Karpas-422 (cell line): ENCODE measurements around the gene ARAP3. TPM values are rescaled to one million over a fixed set of nuclear protein-coding genes. Genes with fewer than 3 reads are reported as not detected.
A peak's percentile ranks its signal among the peaks of the same experiment; 100 is the strongest.

Experiments
- DNase-seq: peaks from one replicate; pipeline ENCODE4 v3.0.0-alpha.2; 2015
- H2AFZ ChIP-seq: fragments of 200-600 bp; sonication (generic); 2 replicates; pipeline ENCODE4 v1.6.1; 2014; ENCODE audit warnings: antibody characterized with exemption, low read length, mixed read lengths
- H3K27ac ChIP-seq: fragments of 200-600 bp; sonication (generic); 2 replicates; pipeline ENCODE4 v1.5.1; 2014; ENCODE audit warnings: mild to moderate bottlenecking, low read length, moderate library complexity
- H3K27me3 ChIP-seq: fragments of 200-600 bp; sonication (generic); 2 replicates; pipeline ENCODE4 v1.6.1; 2014; ENCODE audit warnings: low read length, mixed read lengths
- H3K36me3 ChIP-seq: fragments of 200-600 bp; sonication (generic); 2 replicates; pipeline ENCODE4 v1.6.1; 2014; ENCODE audit warnings: low read length, mixed read lengths; ENCODE audit not compliant: insufficient read depth
- H3K4me1 ChIP-seq: fragments of 200-600 bp; sonication (generic); 2 replicates; pipeline ENCODE4 v1.6.1; 2014; ENCODE audit warnings: mild to moderate bottlenecking, low read length, mixed read lengths
- H3K4me2 ChIP-seq: fragments of 200-600 bp; sonication (generic); 2 replicates; pipeline ENCODE4 v1.6.1; 2014; ENCODE audit warnings: low read length, low read depth, mild to moderate bottlenecking; ENCODE audit not compliant: poor library complexity, severe bottlenecking
- H3K4me3 ChIP-seq: fragments of 200-600 bp; sonication (generic); 2 replicates; pipeline ENCODE4 v1.5.1; 2014; ENCODE audit warnings: mild to moderate bottlenecking, antibody characterized with exemption, low read length, mixed read lengths
- H3K79me2 ChIP-seq: fragments of 200-600 bp; sonication (generic); 2 replicates; pipeline ENCODE4 v1.6.1; 2014; ENCODE audit warnings: mild to moderate bottlenecking, low read length, mixed read lengths
- H3K9ac ChIP-seq: fragments of 200-600 bp; sonication (generic); 2 replicates; pipeline ENCODE4 v1.6.0; 2014; ENCODE audit warnings: low read length
- H3K9me2 ChIP-seq: fragments of 200-600 bp; sonication (generic), shearing (Covaris generic); replicated peaks from 2 replicates; pipeline ENCODE4 v1.6.0; 2014; ENCODE audit warnings: mild to moderate bottlenecking, low read length, moderate library complexity; ENCODE audit not compliant: insufficient read depth
- H3K9me3 ChIP-seq: fragments of 300-700, 200-600 bp; sonication (generic); 2 replicates; pipeline ENCODE4 v1.6.1; 2014; ENCODE audit warnings: low read length, mixed read lengths
- H4K20me1 ChIP-seq: fragments of 200-600 bp; sonication (generic); 2 replicates; pipeline ENCODE4 v1.6.1; 2014; ENCODE audit warnings: mild to moderate bottlenecking, antibody characterized with exemption, low read length, low read depth; ENCODE audit not compliant: insufficient read depth
- total RNA-seq: library from RNA; depleted of rRNA; stranded (reverse); fragments of >200 nt; shearing (Covaris generic); gene quantifications from 2 replicates; pipeline ENCODE4 v1.2.3, GENCODE V29; 2014; ENCODE audit warnings: low replicate concordance

Gene ARAP3
- total RNA-seq, 1 experiment from 2014 or later = 0.07 TPM

DNA sequence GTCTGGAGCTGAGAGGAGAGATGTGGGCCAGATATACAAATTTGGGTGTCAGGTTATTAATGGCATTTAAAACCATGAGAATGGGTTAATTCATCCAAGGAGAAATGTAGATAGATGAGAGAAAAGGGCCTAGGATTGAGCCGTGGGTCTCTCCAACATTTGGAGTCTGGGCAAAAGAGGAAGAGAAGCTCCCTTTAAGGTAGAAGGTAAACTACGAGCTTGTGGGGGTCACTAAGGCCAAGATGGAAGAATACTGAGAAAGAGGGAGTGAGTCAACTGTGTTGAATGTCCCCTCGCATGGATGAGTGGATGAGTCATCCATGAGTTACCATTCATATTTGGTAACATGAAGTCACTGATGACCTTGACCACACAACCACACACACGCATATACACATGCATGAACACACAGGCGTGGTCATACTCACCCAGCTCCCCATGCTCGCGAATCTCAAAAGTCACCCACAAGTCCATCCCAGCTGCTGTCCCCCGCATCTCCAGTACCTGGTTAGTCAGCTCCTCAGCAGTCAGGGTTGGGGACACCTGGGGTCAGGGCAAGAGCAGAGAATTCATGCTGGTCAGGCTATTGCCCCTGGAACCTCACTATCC lies 24.0 kb downstream of the ARAP3 start:
- Histone ChIP-seq H3K9me2 (no peaks in the 10 kb centered on the region), H3K9ac (no peak overlapping the region), H3K4me1 (no peaks in the 10 kb centered on the region), H3K27ac (no peak overlapping the region), H2AFZ (no peak overlapping the region), H3K9me3 (no peaks in the 10 kb centered on the region), H4K20me1 (no peaks in the 10 kb centered on the region), H3K4me2 (no peak overlapping the region), H3K36me3 (no peaks in the 10 kb centered on the region), H3K4me3 (no peak overlapping the region), H3K79me2 (no peaks in the 10 kb centered on the region), H3K27me3 (no peaks in the 10 kb centered on the region)
- DNase-seq = no peak

GRCh38 chr5:141657404-141657803 lies 24.6 kb downstream of the ARAP3 start:
- no peak overlapping the region for H3K9ac ChIP-seq
- no peak overlapping the region for H2AFZ ChIP-seq
- H3K9me2 ChIP-seq = no peaks in the 10 kb centered on the region
- no peaks in the 10 kb centered on the region for H3K4me1 ChIP-seq
- H3K27ac ChIP-seq = no peak overlapping the region
- H3K4me2 ChIP-seq = no peak overlapping the region
- no peaks in the 10 kb centered on the region for H3K27me3 ChIP-seq
- H4K20me1 ChIP-seq = no peaks in the 10 kb centered on the region
- H3K9me3 ChIP-seq = no peaks in the 10 kb centered on the region
- no peak for DNase-seq
- no peaks in the 10 kb centered on the region for H3K36me3 ChIP-seq
- H3K79me2 ChIP-seq = no peaks in the 10 kb centered on the region
- H3K4me3 ChIP-seq = no peak overlapping the region

- Histone ChIP-seq H3K4me3 (no peak overlapping the region), H3K79me2 (no peaks in the 10 kb centered on the region), H4K20me1 (no peaks in the 10 kb centered on the region), H3K27me3 (no peaks in the 10 kb centered on the region), H3K9me3 (no peaks in the 10 kb centered on the region), H3K9me2 (no peaks in the 10 kb centered on the region), H3K4me1 (peaks cover 4% of the 10 kb centered on the region), H3K9ac (no peak overlapping the region), H3K36me3 (no peaks in the 10 kb centered on the region), H3K4me2 (no peak overlapping the region), H3K27ac (no peak overlapping the region), H2AFZ (no peak overlapping the region)
- DNase-seq = no peak
These were observed 25.6 kb downstream of the ARAP3 start for GRCh38 chr5:141656396-141656795.

- Histone ChIP-seq H3K4me2 (no peak overlapping the region), H3K9me3 (no peaks in the 10 kb centered on the region), H3K4me3 (no peak overlapping the region), H3K27ac (no peak overlapping the region), H4K20me1 (no peaks in the 10 kb centered on the region), H3K27me3 (no peaks in the 10 kb centered on the region), H3K9me2 (no peaks in the 10 kb centered on the region), H2AFZ (no peak overlapping the region), H3K4me1 (peaks cover 5% of the 10 kb centered on the region), H3K9ac (no peak overlapping the region), H3K79me2 (no peaks in the 10 kb centered on the region), H3K36me3 (no peaks in the 10 kb centered on the region)
- no peak for DNase-seq
These were observed 27.0 kb downstream of the ARAP3 start for GRCh38 chr5:141655020-141655419.

GRCh38 chr5:141654298-141654697 lies 27.7 kb downstream of the ARAP3 start:
- H3K27me3 ChIP-seq = no peaks in the 10 kb centered on the region
- no peaks in the 10 kb centered on the region for H3K79me2 ChIP-seq
- no peak overlapping the region for H2AFZ ChIP-seq
- H3K36me3 ChIP-seq = no peaks in the 10 kb centered on the region
- no peak for DNase-seq
- no peaks in the 10 kb centered on the region for H4K20me1 ChIP-seq
- H3K9ac ChIP-seq = no peak overlapping the region
- H3K9me2 ChIP-seq = no peaks in the 10 kb centered on the region
- H3K4me2 ChIP-seq = no peak overlapping the region
- H3K9me3 ChIP-seq = no peaks in the 10 kb centered on the region
- peaks cover 5% of the 10 kb centered on the region for H3K4me1 ChIP-seq
- no peak overlapping the region for H3K4me3 ChIP-seq
- H3K27ac ChIP-seq = no peak overlapping the region

DNA sequence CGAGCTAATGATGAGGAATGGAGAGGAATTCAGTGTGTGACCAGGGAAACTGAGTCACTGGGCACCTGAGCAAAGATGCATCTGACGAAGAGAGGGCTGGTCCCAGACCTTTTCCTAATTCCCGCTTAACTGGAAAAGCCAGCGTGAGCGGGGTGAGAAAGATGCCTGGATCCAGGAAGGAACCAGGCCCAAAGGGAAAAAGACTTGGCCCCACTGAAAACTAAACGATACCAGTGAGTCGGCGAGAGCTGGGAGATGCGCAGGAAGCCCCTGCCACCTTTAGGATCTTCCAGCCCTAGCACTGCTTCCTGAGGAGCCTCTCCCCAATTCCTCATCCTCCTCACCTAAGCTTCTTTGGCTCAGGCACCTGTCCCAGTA lies 30.3 kb downstream of the ARAP3 start:
- peak overlapping the region; percentile 50; the same call in 1 of the 2 replicates for H3K4me3 ChIP-seq

GRCh38 chr5:141650851-141651727 lies 30.9 kb downstream of the ARAP3 start, which contains the start of gene FCHSD1:
Gene FCHSD1 (minus strand): TSS chr5:141651418. CDS start chr5:141651368, 50 bp downstream.
- Histone ChIP-seq H3K36me3 (no peaks in the 10 kb centered on the region), H3K4me1 (peaks cover 5% of the 10 kb centered on the region), H3K9me3 (no peaks in the 10 kb centered on the region), H3K79me2 (no peaks in the 10 kb centered on the region), H3K4me2 (peak within 1 kb of the TSS; percentile 60), H3K27me3 (no peaks in the 10 kb centered on the region), H3K9me2 (no peaks in the 10 kb centered on the region), H3K4me3 (peak within 1 kb of the TSS; percentile 50; the same call in 1 of the 2 replicates), H4K20me1 (no peaks in the 10 kb centered on the region), H3K27ac (no peak within 1 kb of the TSS), H3K9ac (peak within 1 kb of the TSS; percentile 36), H2AFZ (no peak within 1 kb of the TSS; the same call in 1 of the 2 replicates)
- DNase-seq = peak; percentile 74

More for the DNA sequence above, 30.3 kb downstream of the ARAP3 start:
- peaks cover 5% of the 10 kb centered on the region for H3K4me1 ChIP-seq
- no peak overlapping the region; the same call in 1 of the 2 replicates for H2AFZ ChIP-seq
- no peaks in the 10 kb centered on the region for H3K27me3 ChIP-seq
- no peaks in the 10 kb centered on the region for H3K9me3 ChIP-seq
- no peak overlapping the region for H3K27ac ChIP-seq
- no peaks in the 10 kb centered on the region for H3K79me2 ChIP-seq
- no peak for DNase-seq
- H4K20me1 ChIP-seq = no peaks in the 10 kb centered on the region
- peak overlapping the region; percentile 60 for H3K4me2 ChIP-seq
- H3K9ac ChIP-seq = peak overlapping the region; percentile 36; the same call in 1 of the 2 replicates
- no peaks in the 10 kb centered on the region for H3K36me3 ChIP-seq
- no peaks in the 10 kb centered on the region for H3K9me2 ChIP-seq

GRCh38 chr5:141649972-141650371 lies 32.1 kb downstream of the ARAP3 start:
- Histone ChIP-seq H3K27me3 (no peaks in the 10 kb centered on the region), H3K36me3 (no peaks in the 10 kb centered on the region), H3K4me1 (peaks cover 5% of the 10 kb centered on the region), H3K9me2 (no peaks in the 10 kb centered on the region), H3K4me3 (no peak overlapping the region), H3K9ac (no peak overlapping the region), H3K79me2 (no peaks in the 10 kb centered on the region), H4K20me1 (no peaks in the 10 kb centered on the region), H3K27ac (no peak overlapping the region), H3K9me3 (no peaks in the 10 kb centered on the region), H2AFZ (no peak overlapping the region), H3K4me2 (no peak overlapping the region)
- no peak for DNase-seq
